ENCODE results near the gene CFAP20.

Gene CFAP20

GRCh38 chr16:58125041-58125440 is 4.1 kb downstream of the CFAP20 start:
- no peak overlapping the region for H3K9ac ChIP-seq (ENCODE audit: low read length)
- H3K9me2 ChIP-seq (replicated peaks; ENCODE audit: insufficient read depth, low read length) = no peaks in the 10 kb centered on the region
- no peak overlapping the region for H3K4me2 ChIP-seq (ENCODE audit: low read depth, low read length, poor library complexity, severe bottlenecking)
- H3K79me2 ChIP-seq (ENCODE audit: insufficient read depth, low read length) = peaks cover 84% of the 10 kb centered on the region
- H4K20me1 ChIP-seq (ENCODE audit: low read depth, low read length) = peaks cover 37% of the 10 kb centered on the region
- no peak overlapping the region for H3K27ac ChIP-seq (ENCODE audit: low read depth, low read length)
- H3K36me3 ChIP-seq (ENCODE audit: low read length) = no peaks in the 10 kb centered on the region
- no peak overlapping the region for H3K4me3 ChIP-seq (ENCODE audit: insufficient read depth, low read length, poor library complexity, severe bottlenecking)
- no peak for TF ChIP-seq EZH2phosphoT487 (conservative IDR thresholded peaks at IDR 0.05; ENCODE audit: low read length)
- TF ChIP-seq CTCF (IDR thresholded peaks at IDR 0.05; ENCODE audit: insufficient read depth, low read length, poor library complexity, severe bottlenecking) = no peak
- H2AFZ ChIP-seq (ENCODE audit: low read depth, low read length, severe bottlenecking) = no peak overlapping the region
- no peaks in the 10 kb centered on the region for H3K27me3 ChIP-seq (ENCODE audit: low read length)
- H3K9me3 ChIP-seq (ENCODE audit: insufficient read depth, low read length) = no peaks in the 10 kb centered on the region
- 0 out of 2 replicates have a peak, but pooled peaks cover 7% of the 10 kb centered on the region for H3F3A ChIP-seq (ENCODE audit: insufficient read depth)

GRCh38 chr16:58124601-58124915 is 4.6 kb downstream of the CFAP20 start:
- H4K20me1 ChIP-seq (ENCODE audit: low read depth, low read length) = peaks cover 37% of the 10 kb centered on the region
- H3K36me3 ChIP-seq (ENCODE audit: low read length) = no peaks in the 10 kb centered on the region
- H3K4me3 ChIP-seq (ENCODE audit: insufficient read depth, low read length, poor library complexity, severe bottlenecking) = no peak overlapping the region
- no peaks in the 10 kb centered on the region for H3K27me3 ChIP-seq (ENCODE audit: low read length)
- H3K9me2 ChIP-seq (replicated peaks; ENCODE audit: insufficient read depth, low read length) = no peaks in the 10 kb centered on the region
- 0 out of 2 replicates have a peak, but pooled peaks cover 7% of the 10 kb centered on the region for H3F3A ChIP-seq (ENCODE audit: insufficient read depth)
- H3K9me3 ChIP-seq (ENCODE audit: insufficient read depth, low read length) = no peaks in the 10 kb centered on the region
- peaks cover 88% of the 10 kb centered on the region for H3K79me2 ChIP-seq (ENCODE audit: insufficient read depth, low read length)
- H2AFZ ChIP-seq (ENCODE audit: low read depth, low read length, severe bottlenecking) = no peak overlapping the region
- no peak overlapping the region for H3K27ac ChIP-seq (ENCODE audit: low read depth, low read length)
- no peak overlapping the region for H3K4me2 ChIP-seq (ENCODE audit: low read depth, low read length, poor library complexity, severe bottlenecking)
- TF ChIP-seq CTCF (IDR thresholded peaks at IDR 0.05; ENCODE audit: insufficient read depth, low read length, poor library complexity, severe bottlenecking) = no peak
- TF ChIP-seq EZH2phosphoT487 (conservative IDR thresholded peaks at IDR 0.05; ENCODE audit: low read length) = no peak
- no peak overlapping the region for H3K9ac ChIP-seq (ENCODE audit: low read length)

- no peaks in the 10 kb centered on the region for H3K9me2 ChIP-seq (replicated peaks; ENCODE audit: insufficient read depth, low read length)
- H2AFZ ChIP-seq (ENCODE audit: low read depth, low read length, severe bottlenecking) = no peak overlapping the region
- H4K20me1 ChIP-seq (ENCODE audit: low read depth, low read length) = peaks cover 37% of the 10 kb centered on the region
- TF ChIP-seq EZH2phosphoT487 (conservative IDR thresholded peaks at IDR 0.05; ENCODE audit: low read length) = no peak
- TF ChIP-seq CTCF (IDR thresholded peaks at IDR 0.05; ENCODE audit: insufficient read depth, low read length, poor library complexity, severe bottlenecking) = no peak
- H3K36me3 ChIP-seq (ENCODE audit: low read length) = no peaks in the 10 kb centered on the region
- no peak overlapping the region for H3K4me2 ChIP-seq (ENCODE audit: low read depth, low read length, poor library complexity, severe bottlenecking)
- H3K79me2 ChIP-seq (ENCODE audit: insufficient read depth, low read length) = peaks cover 93% of the 10 kb centered on the region
- no peaks in the 10 kb centered on the region for H3K27me3 ChIP-seq (ENCODE audit: low read length)
- no peak overlapping the region for H3K9ac ChIP-seq (ENCODE audit: low read length)
- no peaks in the 10 kb centered on the region for H3K9me3 ChIP-seq (ENCODE audit: insufficient read depth, low read length)
- H3F3A ChIP-seq (ENCODE audit: insufficient read depth) = 0 out of 2 replicates have a peak, but pooled peaks cover 7% of the 10 kb centered on the region
- no peak overlapping the region for H3K27ac ChIP-seq (ENCODE audit: low read depth, low read length)
- no peak overlapping the region for H3K4me3 ChIP-seq (ENCODE audit: insufficient read depth, low read length, poor library complexity, severe bottlenecking)
Observed at GRCh38 chr16:58123896-58124600, 5.1 kb downstream of the CFAP20 start.

Data from SU-DHL-6 (cell line).